NCI-H1092 (cell line): ENCODE results near the gene CXCL17.
"Not testable (repeated sequence)": the region's sequence is repeated elsewhere in the genome, so short reads cannot be mapped to it uniquely, and the experiment has no call there.

ENCODE experiments used
- DNase-seq: peaks from one replicate; lab custom pipeline; 2025; lab: John Stamatoyannopoulos, UW

Gene CXCL17, protein sequence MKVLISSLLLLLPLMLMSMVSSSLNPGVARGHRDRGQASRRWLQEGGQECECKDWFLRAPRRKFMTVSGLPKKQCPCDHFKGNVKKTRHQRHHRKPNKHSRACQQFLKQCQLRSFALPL

GRCh38 chr19:42442833-42443232 lies at the start of gene CXCL17:
TSS of gene CXCL17 (minus strand) at chr19:42442946. CDS start at chr19:42442832, 114 bp downstream.
- DNase-seq: no peak

GRCh38 chr19:42488783-42489521 lies 46.2 kb upstream of the CXCL17 start:
- no peak for DNase-seq

DNA sequence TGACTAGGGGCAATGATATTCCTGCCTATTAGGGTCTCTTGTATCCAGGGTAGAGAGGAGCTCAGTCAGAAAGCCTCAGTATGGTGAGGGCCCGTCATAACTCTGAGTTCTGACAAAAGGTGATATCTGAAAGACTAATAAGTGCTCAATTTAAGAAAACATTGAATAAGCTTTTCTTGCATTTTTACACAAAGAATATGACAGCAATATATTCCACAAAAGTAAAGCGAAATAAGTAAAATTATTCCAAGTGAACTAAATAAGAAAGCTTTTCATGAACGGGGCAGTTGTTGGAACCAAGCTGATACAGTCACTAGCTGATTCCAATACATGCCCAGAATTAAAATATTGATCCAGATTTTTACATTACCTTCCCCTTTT lies 45.0 kb upstream of the CXCL17 start:
- no peak for DNase-seq

DNA sequence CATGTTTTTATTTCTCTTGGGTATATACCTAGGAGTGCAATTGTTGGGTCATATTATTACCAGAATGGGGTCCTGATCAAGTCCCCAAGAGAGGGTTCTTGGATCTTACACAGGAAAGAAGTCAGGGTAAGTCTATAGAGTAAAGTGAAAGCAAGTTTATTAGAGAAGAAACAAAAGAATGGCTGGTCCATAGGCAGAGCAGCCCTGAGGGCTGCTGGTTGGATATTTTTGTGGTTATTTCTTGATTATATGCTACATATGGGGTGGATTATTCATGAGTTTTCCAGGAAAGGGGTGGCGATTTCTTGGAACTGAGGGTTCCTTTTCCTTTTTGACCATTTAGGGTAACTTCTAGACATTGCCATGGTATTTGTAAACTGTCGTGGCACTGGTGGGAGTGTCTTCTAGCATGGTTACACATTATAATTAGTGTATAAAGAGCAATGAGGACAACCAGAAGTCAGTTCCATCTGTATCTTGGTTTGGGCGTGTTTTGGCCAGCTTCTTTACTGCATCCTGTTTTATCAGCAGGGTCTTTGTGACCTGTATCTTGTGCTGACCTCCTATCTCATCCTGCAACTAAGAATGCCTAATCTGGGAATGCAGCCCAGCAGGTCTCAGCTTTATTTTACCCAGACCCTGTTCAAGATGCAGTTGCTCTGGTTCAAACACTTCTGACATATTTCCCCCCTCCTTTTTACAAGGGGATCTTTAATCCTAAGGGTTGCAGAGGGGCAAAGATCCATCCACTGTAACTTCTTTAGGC lies 44.5 kb upstream of the CXCL17 start:
- no peak for DNase-seq

- DNase-seq: not testable (repeated sequence)
Measured at GRCh38 chr19:42485036-42485435, 42.3 kb upstream of the CXCL17 start.

- no peak for DNase-seq
Measured at GRCh38 chr19:42480335-42481095, 37.8 kb upstream of the CXCL17 start.

- no peak for DNase-seq
Measured at GRCh38 chr19:42479736-42480135, 37.0 kb upstream of the CXCL17 start.

- no peak for DNase-seq
Measured at GRCh38 chr19:42478765-42479311, 36.1 kb upstream of the CXCL17 start.

DNA sequence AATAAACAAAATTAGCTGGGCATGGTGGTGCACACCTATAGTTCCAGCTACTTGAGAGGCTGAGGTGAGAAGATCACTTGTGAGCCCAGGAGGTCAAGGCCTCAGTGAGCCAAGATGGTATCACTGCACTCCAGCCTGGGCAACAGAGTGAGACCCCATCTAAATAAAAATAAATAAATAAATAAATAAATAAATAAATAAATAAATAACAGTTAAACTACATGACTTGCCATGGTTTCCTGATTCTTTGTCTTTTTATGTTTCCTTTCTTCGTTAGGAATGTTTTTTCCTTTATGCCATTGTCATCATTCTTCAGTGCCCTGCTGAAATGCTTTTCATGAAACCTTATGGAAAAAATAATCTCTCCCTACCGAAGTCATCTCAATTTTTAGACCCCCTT lies 35.2 kb upstream of the CXCL17 start:
- DNase-seq: no peak

DNA sequence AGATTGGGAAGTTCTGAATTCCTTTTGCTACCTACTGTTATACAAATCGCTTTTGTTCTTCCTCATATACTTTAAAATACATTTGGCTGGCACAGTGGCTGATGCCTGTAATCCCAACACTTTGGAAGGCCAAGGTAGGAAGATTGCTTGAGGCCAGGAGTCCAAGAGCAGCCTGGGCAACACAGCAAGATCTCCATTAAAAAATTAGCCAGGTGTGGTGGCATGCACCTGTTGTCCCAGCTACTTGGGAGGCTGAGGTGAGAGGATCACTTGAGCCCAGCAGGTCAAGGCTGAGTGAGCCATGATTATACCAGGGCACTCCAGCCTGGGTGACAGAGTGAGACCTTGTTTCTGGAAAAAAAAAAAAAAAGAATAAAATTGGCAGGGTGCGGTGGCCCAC lies 34.4 kb upstream of the CXCL17 start:
- no peak for DNase-seq

DNA sequence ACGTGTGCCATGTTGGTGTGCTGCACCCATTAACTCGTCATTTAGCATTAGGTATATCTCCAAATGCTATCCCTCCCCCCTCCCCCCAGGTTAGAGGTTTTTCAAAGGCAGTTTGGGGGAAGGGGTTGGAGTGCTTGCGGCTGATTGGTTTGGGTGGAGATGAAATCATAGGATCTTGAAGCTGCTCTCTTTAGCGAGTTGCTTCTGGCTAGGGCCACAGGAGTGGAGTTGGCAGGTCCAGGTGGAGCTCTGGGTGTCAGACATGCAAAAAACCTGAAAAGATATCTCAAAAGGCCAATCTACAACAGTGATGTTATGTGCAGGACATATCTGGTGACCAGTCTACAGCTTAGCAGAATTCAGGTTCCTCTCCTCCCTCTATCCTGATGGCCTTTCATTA lies 32.6 kb upstream of the CXCL17 start:
- no peak for DNase-seq

DNA sequence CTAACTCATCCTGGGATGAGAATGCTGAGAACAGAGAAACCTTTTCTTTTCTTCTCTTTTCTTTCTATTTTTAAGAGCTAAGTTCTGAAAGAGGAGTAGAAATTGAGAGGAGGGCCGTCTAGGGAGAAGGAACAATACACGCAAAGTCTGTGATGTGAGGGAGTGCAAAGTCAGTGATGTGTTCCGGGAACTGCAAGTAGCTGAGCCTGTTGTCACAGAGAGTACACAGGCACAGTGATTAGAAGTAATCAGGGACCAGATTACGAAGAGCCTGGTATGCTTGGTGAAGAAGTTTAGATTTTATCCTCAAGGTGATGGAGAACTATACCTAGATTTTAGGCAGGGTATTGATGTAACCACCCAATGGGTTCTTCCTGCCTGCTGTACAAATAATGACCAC lies 32.0 kb upstream of the CXCL17 start:
- DNase-seq: no peak

DNA sequence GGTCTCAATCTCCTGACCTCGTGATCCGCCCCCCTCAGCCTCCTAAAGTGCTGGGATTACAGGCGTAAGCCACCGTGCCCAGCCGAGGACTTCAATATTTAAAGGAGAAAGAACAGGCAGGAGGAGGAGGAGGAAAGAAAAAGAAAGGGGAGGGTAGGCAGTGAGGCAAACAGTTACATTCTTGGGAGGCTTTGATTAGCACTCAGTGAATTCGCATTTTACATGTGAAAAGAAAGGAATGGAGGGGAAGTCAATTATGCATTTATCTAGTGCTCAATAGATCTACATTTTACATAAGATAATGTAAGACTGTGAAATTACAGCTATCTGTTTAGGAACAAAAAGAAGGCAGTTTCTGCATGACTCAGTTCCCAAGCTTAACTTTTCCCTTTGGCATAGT lies 30.9 kb upstream of the CXCL17 start:
- no peak for DNase-seq

DNA sequence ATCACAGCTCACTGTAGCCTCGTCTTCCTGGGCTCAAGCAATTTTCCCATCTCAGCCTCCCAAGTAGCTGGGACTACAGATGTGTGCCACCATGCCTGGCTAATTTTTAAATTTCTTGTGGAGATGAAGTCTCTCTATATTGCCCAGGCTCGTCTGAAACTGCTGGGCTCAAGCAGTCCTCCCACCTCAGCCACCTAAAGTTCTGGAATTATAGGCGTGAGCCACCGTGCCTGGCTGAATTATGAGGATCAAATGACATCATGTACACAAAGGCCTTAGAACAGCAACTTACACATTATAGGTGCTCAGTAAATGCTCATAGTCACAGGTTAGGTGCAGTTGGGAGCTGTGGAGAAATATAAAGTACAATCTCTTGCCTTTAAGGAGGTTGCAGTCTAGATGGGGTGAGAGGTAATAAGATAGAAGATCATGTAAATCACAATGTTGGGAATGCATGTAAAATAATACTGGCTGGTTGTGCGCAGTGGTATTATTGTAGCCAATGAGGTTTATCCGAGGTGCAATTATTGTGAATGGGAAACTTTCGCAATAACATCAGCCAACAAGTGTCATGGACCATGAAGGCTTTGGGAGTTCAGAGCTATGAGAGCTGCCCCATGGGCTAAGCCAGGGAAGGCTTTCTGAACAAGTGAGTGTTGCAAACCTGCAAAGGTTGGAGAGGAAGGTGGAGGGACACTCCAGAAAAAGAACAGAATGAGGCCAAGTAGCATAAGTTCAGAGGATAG lies 29.8 kb upstream of the CXCL17 start:
- DNase-seq: no peak

DNA sequence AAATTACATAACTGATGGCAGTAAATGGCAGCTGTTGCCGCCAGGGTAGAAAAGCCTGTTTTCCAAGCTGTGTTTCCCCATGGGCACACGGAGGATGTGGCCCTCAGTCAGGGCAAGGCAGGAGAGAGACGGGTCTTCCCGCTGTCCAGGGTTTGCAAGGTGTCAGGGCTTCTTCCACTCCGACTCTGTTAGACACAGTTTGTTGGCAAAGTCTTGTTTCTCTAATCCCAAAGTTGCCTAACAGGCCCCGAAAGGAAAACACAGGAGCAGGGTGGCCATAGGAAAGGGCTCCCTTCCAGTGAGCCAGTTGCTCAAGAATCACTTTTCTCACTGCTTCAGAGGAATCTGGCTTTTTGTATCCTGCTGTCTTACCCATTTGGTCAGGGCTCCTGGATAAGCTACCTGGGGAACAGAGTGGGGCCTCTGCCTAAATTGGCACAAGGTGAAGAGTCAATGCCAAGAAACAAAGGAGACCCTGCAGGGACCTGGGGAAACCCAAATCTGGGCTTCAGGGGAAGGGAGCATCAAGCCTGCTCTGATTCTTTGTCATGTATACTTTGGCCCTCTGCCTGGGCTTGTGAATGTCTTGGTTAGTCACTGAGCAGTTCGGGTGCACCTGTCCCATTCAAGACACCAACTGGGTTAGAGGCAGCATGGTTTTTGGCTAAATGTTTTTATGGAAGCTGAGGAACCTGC lies 29.0 kb upstream of the CXCL17 start:
- no peak for DNase-seq

DNA sequence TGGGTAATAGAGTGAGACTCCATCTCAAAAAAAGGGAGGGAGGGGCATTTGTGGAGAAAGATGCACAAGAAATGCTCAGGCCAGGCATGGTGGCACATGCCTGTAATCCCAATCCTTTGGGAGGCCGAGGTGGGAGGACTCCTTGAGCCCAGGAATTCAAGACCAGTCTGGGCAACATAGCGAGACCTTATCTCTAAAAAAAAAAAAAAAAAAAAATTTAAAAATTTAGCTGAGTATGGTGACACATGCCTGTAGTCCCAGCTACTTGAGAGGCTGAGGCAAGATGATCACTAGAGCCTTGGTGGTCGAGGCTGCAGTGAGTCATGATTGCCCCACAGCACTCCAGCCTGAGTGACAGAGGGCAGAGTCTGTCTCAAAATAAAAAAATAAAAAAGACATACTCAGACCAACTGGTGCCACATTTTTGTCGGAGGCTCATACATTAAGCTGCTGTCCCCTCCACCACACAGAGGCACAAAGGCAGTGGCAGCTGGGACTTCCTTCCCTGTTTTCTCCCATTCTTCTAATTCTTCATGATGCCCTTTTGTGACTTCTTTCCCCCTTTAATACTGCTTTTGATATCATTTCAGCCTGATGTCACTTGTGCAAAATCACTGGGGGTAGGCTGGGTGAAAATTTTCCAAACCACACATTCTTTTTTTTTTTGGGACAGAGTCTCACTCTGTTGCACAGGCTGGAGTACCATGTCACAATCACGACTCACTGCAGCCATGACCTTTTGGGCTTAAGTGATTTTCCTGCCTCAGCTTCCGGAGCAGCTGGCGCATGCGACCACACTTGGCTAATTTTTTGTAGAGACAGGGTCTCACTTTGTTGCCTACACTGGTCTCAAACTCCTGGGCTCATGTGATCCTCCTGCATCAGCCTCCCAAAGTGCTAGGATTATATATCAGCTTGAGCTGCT lies 26.8 kb upstream of the CXCL17 start:
- no peak for DNase-seq

- DNase-seq: no peak
Measured at GRCh38 chr19:42468273-42468796, 25.6 kb upstream of the CXCL17 start.

GRCh38 chr19:42467183-42467760 lies 24.5 kb upstream of the CXCL17 start:
- DNase-seq: no peak

DNA sequence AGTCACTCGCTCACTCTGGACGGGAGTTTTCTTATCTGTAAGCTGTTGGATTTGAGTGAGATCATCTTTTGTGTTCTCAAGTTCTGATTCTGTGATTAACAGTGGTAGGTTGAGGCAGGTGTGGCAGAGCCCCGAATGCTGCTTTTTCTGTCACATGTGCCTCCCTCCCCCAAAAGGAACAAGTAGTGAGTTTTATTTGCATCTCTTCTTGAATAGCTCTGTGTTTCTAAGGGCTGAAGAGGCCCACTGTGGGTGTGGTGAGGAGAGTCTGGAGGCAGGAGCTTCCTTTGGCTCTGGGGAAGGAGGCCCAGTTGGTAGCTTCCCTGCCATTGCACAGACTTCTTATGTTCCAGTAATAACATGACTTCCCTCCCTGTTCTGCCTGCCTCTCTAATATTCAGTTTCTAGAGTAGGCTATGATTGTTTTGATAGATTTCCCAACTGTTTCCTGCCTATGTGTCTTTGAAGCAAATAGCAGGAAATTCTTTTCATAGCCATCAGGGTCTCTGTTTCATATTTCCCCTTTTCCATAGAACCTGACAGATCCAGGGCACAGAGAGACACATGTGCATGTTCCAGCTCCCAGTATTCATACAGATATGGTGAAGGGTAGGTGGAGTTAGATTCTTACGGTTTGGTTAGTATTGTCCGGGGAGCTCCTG lies 23.9 kb upstream of the CXCL17 start:
- DNase-seq: no peak
